Smooth muscle cell (in vitro differentiated cells): Measurements from ENCODE around the gene LRRC15. TPM values are rescaled to one million over a fixed set of nuclear protein-coding genes. Genes with fewer than 3 reads are reported as not detected.

Experiments used
- DNase-seq: peaks from one replicate; lab custom pipeline; 2025; ENCODE audit not compliant: unreplicated experiment; lab: John Stamatoyannopoulos, UW
- H2AFZ ChIP-seq: fragments of 200-600 bp; sonication (generic); 2 replicates; pipeline ENCODE4 v1.6.0; 2016; ENCODE audit warnings: antibody characterized with exemption, low read depth, mild to moderate bottlenecking
- H3F3A ChIP-seq: fragments of 200-600 bp; sonication (generic); 2 replicates; pipeline ENCODE4 v1.6.0; 2017; ENCODE audit warnings: antibody characterized with exemption, low read depth
- H3K27ac ChIP-seq: fragments of 200-600 bp; sonication (generic); 2 replicates; pipeline ENCODE4 v1.5.1; 2016; ENCODE audit warnings: low read depth, mild to moderate bottlenecking
- H3K27me3 ChIP-seq: fragments of 200-600 bp; sonication (generic); 2 replicates; pipeline ENCODE4 v1.6.1; 2016; ENCODE audit warnings: low read depth, mild to moderate bottlenecking
- H3K36me3 ChIP-seq: fragments of 200-600 bp; sonication (generic); 2 replicates; pipeline ENCODE4 v1.5.1; 2016; ENCODE audit warnings: low read depth
- H3K4me1 ChIP-seq: fragments of 200-600 bp; sonication (generic); 2 replicates; pipeline ENCODE4 v1.5.1; 2016; ENCODE audit warnings: low read depth
- H3K4me2 ChIP-seq: fragments of 200-600 bp; sonication (generic); 2 replicates; pipeline ENCODE4 v1.6.0; 2016; ENCODE audit warnings: mild to moderate bottlenecking
- H3K4me3 ChIP-seq: fragments of 200-600 bp; sonication (generic); 2 replicates; pipeline ENCODE4 v1.5.1; 2016; ENCODE audit warnings: mild to moderate bottlenecking
- H3K79me2 ChIP-seq: fragments of 200-600 bp; sonication (generic); 2 replicates; pipeline ENCODE4 v1.6.0; 2016; ENCODE audit warnings: low read depth, mild to moderate bottlenecking
- H3K9ac ChIP-seq: fragments of 200-600 bp; sonication (generic); 2 replicates; pipeline ENCODE4 v1.6.0; 2016; ENCODE audit warnings: low read depth
- H3K9me3 ChIP-seq: fragments of 200-600 bp; sonication (generic); replicated peaks from 2 replicates; pipeline ENCODE4 v1.5.1; 2016; ENCODE audit warnings: low read depth
- H4K20me1 ChIP-seq: fragments of 200-600 bp; sonication (generic); 2 replicates; pipeline ENCODE4 v1.6.0; 2016; ENCODE audit warnings: low read depth
- CTCF ChIP-seq: fragments of 200-600 bp; sonication (generic); IDR thresholded peaks from 2 replicates; pipeline ENCODE4 v1.5.1; 2017; ENCODE audit warnings: borderline replicate concordance, mild to moderate bottlenecking, antibody characterized with exemption; ENCODE audit not compliant: insufficient read depth, poor library complexity, severe bottlenecking
- WGBS: methylation state at CpG from one replicate; pipeline ENCODE4 v1.1.7; 2016; ENCODE audit warnings: low lambda C conversion rate; 5-methylcytosine and 5-hydroxymethylcytosine counted together
- polyA plus RNA-seq: library from polyadenylated mRNA; unstranded; fragments of >200 nt; fragmentation: Nextera tagmentation; extraction: Ambion mirVana; gene quantifications from 2 replicates; pipeline ENCODE4 v1.2.1, GENCODE V29; 2016
- total RNA-seq: library from RNA; depleted of rRNA; stranded (reverse); fragments of >200 nt; gene quantifications from 2 replicates; pipeline ENCODE4 v1.2.3, GENCODE V29; 2014

LRRC15 gene
- total and polyA plus RNA-seq, 2 experiments from 2014 or later, result 4.7 to 4.9 TPM

GRCh38 chr3:194330160-194330559, 39.4 kb downstream of the LRRC15 start:
- H4K20me1 ChIP-seq, result no peaks in the 10 kb centered on the region
- H3F3A ChIP-seq, result peaks cover 14% of the 10 kb centered on the region
- 94% methylated on average over 9 of the region's 10 CpGs for WGBS
- no peak overlapping the region for H3K27ac ChIP-seq
- no peaks in the 10 kb centered on the region for H3K9me3 ChIP-seq
- no peak for DNase-seq
- no peak overlapping the region for H3K4me3 ChIP-seq
- no peak overlapping the region for H3K9ac ChIP-seq
- peaks cover 4% of the 10 kb centered on the region for H3K27me3 ChIP-seq
- H3K4me1 ChIP-seq, result no peaks in the 10 kb centered on the region
- H3K36me3 ChIP-seq, result no peaks in the 10 kb centered on the region
- no peaks in the 10 kb centered on the region for H3K79me2 ChIP-seq
- no peak for TF ChIP-seq CTCF
- H3K4me2 ChIP-seq, result no peak overlapping the region
- no peak overlapping the region for H2AFZ ChIP-seq

GRCh38 chr3:194329583-194329965, 40.0 kb downstream of the LRRC15 start:
- H2AFZ ChIP-seq, result no peak overlapping the region
- no peaks in the 10 kb centered on the region for H3K4me1 ChIP-seq
- no peaks in the 10 kb centered on the region for H3K9me3 ChIP-seq
- 85% methylated on average over 7 of the region's 7 CpGs for WGBS
- no peak overlapping the region for H3K4me2 ChIP-seq
- no peaks in the 10 kb centered on the region for H4K20me1 ChIP-seq
- H3K9ac ChIP-seq, result no peak overlapping the region
- no peak for TF ChIP-seq CTCF
- no peak overlapping the region for H3K4me3 ChIP-seq
- H3F3A ChIP-seq, result peaks cover 14% of the 10 kb centered on the region
- H3K79me2 ChIP-seq, result no peaks in the 10 kb centered on the region
- no peak overlapping the region for H3K27ac ChIP-seq
- no peaks in the 10 kb centered on the region for H3K36me3 ChIP-seq
- peaks cover 4% of the 10 kb centered on the region for H3K27me3 ChIP-seq
- no peak for DNase-seq

- no peak for DNase-seq
- Histone ChIP-seq H4K20me1 (no peaks in the 10 kb centered on the region), H3K4me3 (no peak overlapping the region), H3K79me2 (no peaks in the 10 kb centered on the region), H3K9me3 (no peaks in the 10 kb centered on the region), H3K4me1 (no peaks in the 10 kb centered on the region), H3K9ac (no peak overlapping the region), H3K36me3 (no peaks in the 10 kb centered on the region), H3F3A (peaks cover 14% of the 10 kb centered on the region), H3K27me3 (peaks cover 4% of the 10 kb centered on the region), H3K4me2 (no peak overlapping the region), H2AFZ (no peak overlapping the region), H3K27ac (no peak overlapping the region)
- no peak for TF ChIP-seq CTCF
- WGBS, result 95% methylated on average over 14 of the region's 14 CpGs
Measured at GRCh38 chr3:194328942-194329582, 40.5 kb downstream of the LRRC15 start.

- Histone ChIP-seq H3K9me3 (no peaks in the 10 kb centered on the region), H3K9ac (no peak overlapping the region), H2AFZ (no peak overlapping the region), H3K4me2 (no peak overlapping the region), H3K27me3 (peaks cover 4% of the 10 kb centered on the region), H3K79me2 (no peaks in the 10 kb centered on the region), H3K4me1 (no peaks in the 10 kb centered on the region), H3K36me3 (no peaks in the 10 kb centered on the region), H3K4me3 (no peak overlapping the region), H3K27ac (no peak overlapping the region), H3F3A (peaks cover 14% of the 10 kb centered on the region), H4K20me1 (no peaks in the 10 kb centered on the region)
- no peak for TF ChIP-seq CTCF
- WGBS, result 81% methylated on average over 27 of the region's 27 CpGs
- no peak for DNase-seq
Measured at GRCh38 chr3:194328053-194328657, 41.4 kb downstream of the LRRC15 start.
